ENCODE data around the gene ZMYND19.
"Not testable (repeated sequence)": the region's sequence is repeated elsewhere in the genome, so short reads cannot be mapped to it uniquely, and the experiment has no call there.

ZMYND19 gene

GRCh38 chr9:137590469-137591383 is at the start of gene ZMYND19:
ZMYND19 (minus strand) TSS chr9:137590512; CDS start chr9:137590263, 249 bp downstream.
- DNase-seq (ENCODE audit: low read depth in 3 of 3) = peak; percentile 84 to 88 (median 84)

GRCh38 chr9:137639303-137640051 is 49.2 kb upstream of the ZMYND19 start:
- DNase-seq (ENCODE audit: low read depth in 3 of 3) = no peak

GRCh38 chr9:137638680-137639079 is 48.4 kb upstream of the ZMYND19 start:
- DNase-seq (ENCODE audit: low read depth in 3 of 3) = no peak

GRCh38 chr9:137634016-137634415 is 43.7 kb upstream of the ZMYND19 start:
- no peak for DNase-seq (ENCODE audit: low read depth in 3 of 3)

GRCh38 chr9:137632230-137633161 is 42.2 kb upstream of the ZMYND19 start:
- no peak for DNase-seq (ENCODE audit: low read depth in 3 of 3)

DNA sequence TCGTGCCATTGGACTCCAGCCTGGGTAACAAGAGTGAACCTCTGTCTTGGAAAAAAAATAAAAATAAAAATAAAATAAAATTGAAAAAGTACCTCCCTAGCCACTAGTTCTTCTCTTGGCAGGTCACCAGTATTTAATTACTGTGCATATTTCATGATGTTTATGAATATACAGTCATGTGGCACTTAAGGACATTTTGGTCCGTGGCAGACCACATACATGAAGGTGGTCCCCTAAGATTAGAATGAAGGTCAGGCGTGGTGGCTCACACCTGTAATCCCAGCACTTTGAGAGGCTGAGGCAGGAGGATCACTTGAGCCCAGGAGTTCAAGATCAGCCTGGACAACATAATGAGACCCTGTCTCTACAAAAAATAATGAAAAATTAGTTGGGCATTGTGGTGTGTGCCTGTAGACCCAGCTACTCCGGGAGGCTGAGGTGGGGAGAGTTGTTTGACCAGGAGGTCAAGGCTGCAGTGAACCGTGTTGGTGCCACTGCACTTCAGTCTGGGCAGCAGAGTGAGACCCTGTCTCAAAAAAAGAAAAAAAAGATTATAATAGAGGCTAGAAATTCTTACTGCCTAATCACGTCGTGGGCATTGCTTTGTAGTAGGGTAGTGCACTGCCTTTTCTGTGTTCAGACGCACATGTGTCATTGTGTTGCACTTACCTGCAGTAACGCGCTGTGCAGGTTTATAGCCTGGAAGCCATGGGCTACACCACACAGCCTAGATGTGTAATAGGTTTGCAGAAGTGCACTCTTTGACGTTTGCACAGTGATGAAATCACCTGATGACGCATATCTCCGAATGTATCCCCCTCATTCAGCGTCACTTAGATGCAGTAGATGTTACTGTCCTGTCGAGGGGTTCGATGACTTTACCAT is 41.3 kb upstream of the ZMYND19 start:
- no peak for DNase-seq (ENCODE audit: low read depth in 3 of 3)

DNA sequence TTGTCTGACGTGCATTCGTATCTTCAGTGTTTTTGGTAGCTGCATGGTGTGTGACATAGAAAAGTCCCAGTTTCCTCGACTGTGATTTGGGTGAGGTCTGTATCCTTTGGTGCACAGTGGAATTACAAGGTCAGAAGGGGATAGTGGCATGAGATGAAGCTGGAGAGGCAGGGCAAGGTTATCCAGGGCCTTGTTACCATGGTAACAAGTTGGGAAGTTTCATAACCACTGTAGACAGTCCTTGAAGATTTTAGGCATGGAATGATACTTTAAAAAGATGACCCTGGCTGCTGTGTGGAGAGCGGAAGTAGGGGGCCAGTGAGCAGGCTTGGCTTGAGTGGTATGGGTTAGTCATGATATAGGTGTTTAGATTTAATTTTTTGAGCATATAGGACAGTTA is 40.4 kb upstream of the ZMYND19 start:
- DNase-seq (ENCODE audit: low read depth in 3 of 3) = no peak

- DNase-seq (ENCODE audit: low read depth in 3 of 3) = no peak
Measured at GRCh38 chr9:137630126-137630525, 39.8 kb upstream of the ZMYND19 start.

GRCh38 chr9:137627406-137627805 is 37.1 kb upstream of the ZMYND19 start:
- not testable (repeated sequence) for DNase-seq (ENCODE audit: low read depth in 3 of 3)

GRCh38 chr9:137626464-137626863 is 36.2 kb upstream of the ZMYND19 start:
- no peak for DNase-seq (ENCODE audit: low read depth in 3 of 3)

DNA sequence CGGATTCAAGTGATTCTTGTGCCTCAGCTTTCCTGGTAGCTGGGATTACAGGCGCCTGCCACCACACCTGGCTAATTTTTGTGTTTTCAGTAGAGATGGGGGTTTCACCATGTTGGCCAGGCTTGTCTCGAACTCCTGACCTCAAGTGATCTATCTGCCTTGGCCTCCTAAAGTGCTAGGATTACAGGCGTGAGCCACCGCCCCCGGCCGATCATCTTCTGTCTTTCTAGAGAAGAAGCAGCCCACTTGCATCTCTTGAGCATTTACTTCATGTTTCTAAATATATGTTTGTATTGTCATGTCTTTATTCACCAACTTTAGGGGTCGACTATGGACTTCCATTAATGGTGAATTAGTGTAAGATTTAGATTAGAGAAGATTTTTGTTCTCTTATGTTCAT is 31.9 kb upstream of the ZMYND19 start:
- DNase-seq (ENCODE audit: low read depth in 3 of 3) = not testable (repeated sequence)

- DNase-seq (ENCODE audit: low read depth in 3 of 3) = no peak
Measured at GRCh38 chr9:137621131-137621757, 30.9 kb upstream of the ZMYND19 start.

DNA sequence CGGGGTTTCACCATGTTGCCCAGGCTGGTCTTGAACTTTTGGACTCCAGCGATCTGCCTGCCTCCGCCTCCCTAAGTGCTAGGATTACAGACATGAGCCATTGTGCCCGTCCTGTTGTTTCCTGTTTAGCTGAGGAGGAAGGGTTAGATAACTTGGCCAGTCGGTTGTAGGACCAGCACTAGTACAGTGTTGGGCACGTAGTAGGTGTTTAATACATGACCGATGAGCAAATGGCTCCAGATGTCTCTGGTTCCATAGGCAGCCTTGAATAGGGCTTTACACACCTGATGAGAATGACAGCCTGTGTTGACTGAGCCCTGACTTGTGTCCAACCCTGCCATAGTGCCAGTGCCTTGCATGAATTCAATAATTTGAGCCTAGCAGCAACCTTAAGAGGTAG is 30.3 kb upstream of the ZMYND19 start:
- DNase-seq (ENCODE audit: low read depth in 3 of 3) = no peak

DNA sequence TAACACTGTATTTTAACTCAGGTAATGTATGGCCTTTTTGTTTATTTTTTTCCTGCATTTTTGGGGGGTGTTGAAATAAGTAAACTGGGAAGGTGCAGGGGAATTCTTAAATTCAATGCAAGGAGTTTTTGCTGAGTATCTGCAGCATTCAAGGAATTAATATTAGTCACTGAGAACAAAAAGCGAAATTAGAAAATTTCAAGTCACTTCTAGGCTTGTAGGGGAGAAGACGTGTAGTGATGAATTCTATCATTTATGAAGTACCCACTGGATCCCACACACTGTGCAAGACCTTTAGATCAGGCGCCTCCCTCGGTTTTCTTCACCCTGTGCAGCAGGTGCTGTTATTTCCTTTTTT is 29.7 kb upstream of the ZMYND19 start:
- DNase-seq (ENCODE audit: low read depth in 3 of 3) = no peak

- no peak for DNase-seq (ENCODE audit: low read depth in 3 of 3)
Measured at GRCh38 chr9:137619240-137620047, 29.1 kb upstream of the ZMYND19 start.

DNA sequence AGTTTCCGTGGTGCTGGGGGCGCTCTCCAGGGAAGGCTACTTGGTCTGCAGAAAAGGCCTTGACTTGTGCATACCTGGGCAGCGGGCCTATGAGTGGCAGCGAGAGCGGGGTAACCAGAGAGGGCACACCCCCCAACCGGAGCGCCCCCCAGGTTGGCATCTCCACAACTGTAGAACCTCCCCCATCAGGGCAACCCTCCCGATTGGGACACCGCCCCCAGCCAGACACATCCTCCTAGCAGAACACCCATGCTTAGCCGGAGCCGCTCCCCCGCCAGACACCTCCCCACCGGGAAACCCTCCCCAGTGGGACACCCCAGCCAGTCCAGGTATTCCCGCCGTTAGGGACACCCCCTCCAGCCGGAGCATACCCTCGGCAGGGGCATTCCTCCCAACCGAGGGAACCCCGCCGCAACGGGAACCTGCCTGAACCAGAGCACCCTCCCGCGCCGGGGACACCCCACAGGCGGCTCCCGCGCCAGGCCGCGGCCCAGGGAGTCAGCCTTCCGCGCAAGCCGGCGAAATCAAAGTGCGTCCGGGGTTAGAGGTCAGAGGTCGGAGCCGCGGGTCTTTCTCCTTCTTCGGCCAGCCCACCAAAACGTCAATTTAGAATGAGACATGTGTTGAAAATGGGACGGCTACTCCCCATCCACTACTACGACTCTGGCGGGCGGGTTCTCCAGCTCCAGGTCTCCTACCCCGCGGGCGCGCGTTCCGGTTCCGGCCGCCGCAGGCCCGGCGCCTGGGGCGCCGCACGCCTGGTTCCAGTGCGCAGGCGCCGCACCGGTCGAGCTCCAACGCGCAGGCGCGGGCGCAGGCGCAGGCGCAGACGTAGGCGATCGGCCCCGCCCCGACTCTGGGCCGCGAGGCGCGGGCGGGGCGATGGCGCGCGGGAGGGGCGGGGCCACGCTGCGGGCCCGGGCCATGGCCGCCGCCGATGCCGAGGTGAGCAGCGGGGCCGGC is 28.1 kb upstream of the ZMYND19 start, which contains the start of gene EHMT1:
TSS of gene EHMT1 (plus strand) at position 901 of the 963 bp plus-strand sequence. CDS start at position 925, 24 bp downstream.
- DNase-seq (ENCODE audit: low read depth in 3 of 3) = peak; percentile 83 to 90 (median 84)

- DNase-seq (ENCODE audit: low read depth in 3 of 3) = no peak
Measured at GRCh38 chr9:137615387-137615871, 25.1 kb upstream of the ZMYND19 start.
